Keratinocyte (primary cell): ENCODE measurements around the gene ZDHHC4. TPM values are rescaled to one million over a fixed set of nuclear protein-coding genes. Genes with fewer than 3 reads are reported as not detected.

Experiments used
- DNase-seq: peaks from one replicate; pipeline ENCODE4 v3.0.0-alpha.2; 2011; ENCODE audit warnings: low read depth, missing footprints, low spot score
- FAIRE-seq: peaks from 2 replicates; lab custom pipeline; 2011; peaks lifted over from hg19 to GRCh38; lab: Jason Lieb, UNC
- H2AFZ ChIP-seq: 2 replicates; pipeline ENCODE4 v1.6.0; 2012; ENCODE audit warnings: low read length, control low read depth, inconsistent platforms; ENCODE audit not compliant: control insufficient read depth
- H3K27ac ChIP-seq: 2 replicates; pipeline ENCODE4 v1.5.1; 2011; ENCODE audit warnings: low read length; ENCODE audit not compliant: control insufficient read depth, insufficient read depth
- H3K27me3 ChIP-seq: 3 replicates; pipeline ENCODE4 v1.6.0; 2011; ENCODE audit warnings: low read length; ENCODE audit not compliant: control insufficient read depth, insufficient read depth; ENCODE audit errors: extremely low read depth
- H3K36me3 ChIP-seq, 2 experiments: 2 replicates in 1 of 2; 3 replicates in 1 of 2; pipeline ENCODE4 v1.5.1; 2011; ENCODE audit warnings: low read length in 2 of 2, mild to moderate bottlenecking in 1 of 2; ENCODE audit not compliant: control insufficient read depth in 2 of 2, insufficient read depth in 2 of 2; ENCODE audit errors: extremely low read depth in 1 of 2
- H3K4me1 ChIP-seq: 3 replicates; pipeline ENCODE4 v1.5.1; 2011; ENCODE audit warnings: low read length; ENCODE audit not compliant: control insufficient read depth, insufficient read depth; ENCODE audit errors: extremely low read depth
- H3K4me2 ChIP-seq: 3 replicates; pipeline ENCODE4 v1.6.0; 2011; ENCODE audit warnings: low read depth, low read length; ENCODE audit not compliant: control insufficient read depth, insufficient read depth; ENCODE audit errors: extremely low read depth
- H3K4me3 ChIP-seq, 3 experiments: fragments of 200-600 bp in 1 of 3; sonication (generic) in 1 of 3; 2 replicates in 2 of 3; 3 replicates in 1 of 3; pipeline ENCODE4 v1.5.1; 2011 to 2016; ENCODE audit warnings: low read length in 3 of 3, mild to moderate bottlenecking in 3 of 3, control low read depth in 2 of 3, inconsistent platforms in 1 of 3, low read depth in 1 of 3, mixed read lengths in 1 of 3, mixed run types in 1 of 3, moderate library complexity in 1 of 3; ENCODE audit not compliant: control insufficient read depth in 2 of 3, insufficient read depth in 2 of 3; ENCODE audit errors: extremely low read depth in 1 of 3
- H3K79me2 ChIP-seq: 2 replicates; pipeline ENCODE4 v1.6.0; 2012; ENCODE audit warnings: low read length; ENCODE audit not compliant: control insufficient read depth, insufficient read depth
- H3K9ac ChIP-seq: 3 replicates; pipeline ENCODE4 v1.6.0; 2011; ENCODE audit warnings: low read length; ENCODE audit not compliant: control insufficient read depth, insufficient read depth; ENCODE audit errors: extremely low read depth
- H3K9me1 ChIP-seq: 3 replicates; pipeline ENCODE4 v1.6.0; 2011; ENCODE audit warnings: low read length; ENCODE audit not compliant: control insufficient read depth, insufficient read depth; ENCODE audit errors: extremely low read depth
- H3K9me3 ChIP-seq: 2 replicates; pipeline ENCODE4 v1.5.1; 2012; ENCODE audit warnings: low read depth, low read length; ENCODE audit not compliant: control insufficient read depth
- H4K20me1 ChIP-seq: 3 replicates; pipeline ENCODE4 v1.6.0; 2011; ENCODE audit warnings: low read length; ENCODE audit not compliant: control insufficient read depth, insufficient read depth; ENCODE audit errors: extremely low read depth
- EZH2 ChIP-seq: IDR thresholded peaks from one replicate; pipeline ENCODE4 v1.6.1; 2012; ENCODE audit warnings: inconsistent platforms, mild to moderate bottlenecking, low read length, moderate library complexity
- dilution Hi-C: fragments of 300-500 bp; cut with MboI; formaldehyde crosslinking; loops from one replicate; pipeline ENCODE4 v1.7.0; 2020; ENCODE audit warnings: low sequenced_read_pairs; ENCODE audit not compliant: extremely low pct_ligation_motif_present
- polyA plus RNA-seq, 5 experiments: library from polyadenylated mRNA; depleted of rRNA in 3 of 5; stranded (reverse) in 3 of 5; stranded (forward) in 1 of 5; unstranded in 1 of 5; fragments of >200 nt; gene quantifications; 1 replicate in 1 of 5; 2 replicates in 3 of 5; 3 replicates in 1 of 5; pipeline versions ENCODE4 v1.2.1 to v1.2.3, GENCODE V29; 2011 to 2012; ENCODE audit warnings: missing spikeins in 2 of 5, low read depth in 1 of 5, low replicate concordance in 1 of 5
- TF ChIP-seq, protein P1 (sequence below), 3 experiments: IDR thresholded peaks in 1 of 3; conservative IDR thresholded peaks in 1 of 3; optimal IDR thresholded peaks in 1 of 3; 2 replicates in 2 of 3; 3 replicates in 1 of 3; pipeline versions ENCODE3 to v1.5.1; 2011; ENCODE audit warnings: low read length in 3 of 3, mild to moderate bottlenecking in 3 of 3, moderate library complexity in 2 of 3, control low read depth in 1 of 3, inconsistent platforms in 1 of 3; ENCODE audit not compliant: insufficient read depth in 2 of 3; ENCODE audit errors: extremely low read depth in 1 of 3

ZDHHC4 gene
- polyA plus RNA-seq, 1 donor (not counting 4 experiments of a cell fraction or from before 2014, with no cell fraction given), result 50.7 TPM

DNA sequence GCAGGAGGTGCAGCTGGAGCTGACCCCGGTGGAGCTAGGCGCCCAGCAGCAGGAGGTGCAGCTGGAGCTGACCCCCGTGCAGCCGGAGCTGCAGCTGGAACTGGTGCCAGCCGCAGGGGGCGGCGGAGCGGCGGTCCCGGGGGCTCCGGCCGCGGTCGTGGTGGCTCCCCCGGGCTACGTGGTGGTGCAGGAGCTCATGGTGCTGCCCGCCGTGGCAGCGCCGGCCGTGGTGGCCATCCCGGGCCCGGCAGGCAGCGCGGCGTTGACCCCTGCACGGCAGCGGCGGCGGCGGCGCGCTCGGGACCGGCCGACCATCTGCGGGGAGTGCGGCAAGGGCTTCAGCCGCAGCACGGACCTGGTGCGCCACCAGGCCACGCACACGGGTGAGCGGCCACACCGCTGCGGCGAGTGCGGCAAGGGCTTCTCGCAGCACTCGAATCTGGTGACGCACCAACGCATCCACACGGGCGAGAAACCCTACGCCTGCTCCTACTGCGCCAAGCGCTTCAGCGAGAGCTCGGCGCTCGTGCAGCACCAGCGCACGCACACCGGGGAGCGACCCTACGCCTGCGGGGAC lies 45.0 kb downstream of the ZDHHC4 start:
- Histone ChIP-seq H3K27me3 (peaks cover 5% of the 10 kb centered on the region), H3K4me1 (no peaks in the 10 kb centered on the region), H3K9me3 (no peaks in the 10 kb centered on the region), H3K36me3 (no peaks in the 10 kb centered on the region), H3K4me2 (no peak overlapping the region), H3K9ac (no peak overlapping the region), H4K20me1 (peaks cover 3% of the 10 kb centered on the region), H2AFZ (no peak overlapping the region), H3K27ac (no peak overlapping the region), H3K79me2 (no peaks in the 10 kb centered on the region), H3K4me3 (no peak overlapping the region), H3K9me1 (no peaks in the 10 kb centered on the region)
- DNase-seq, result no peak
- dilution Hi-C loops, result no loop called here
- TF ChIP-seq EZH2, result no peak
- TF ChIP-seq, protein P1, sequence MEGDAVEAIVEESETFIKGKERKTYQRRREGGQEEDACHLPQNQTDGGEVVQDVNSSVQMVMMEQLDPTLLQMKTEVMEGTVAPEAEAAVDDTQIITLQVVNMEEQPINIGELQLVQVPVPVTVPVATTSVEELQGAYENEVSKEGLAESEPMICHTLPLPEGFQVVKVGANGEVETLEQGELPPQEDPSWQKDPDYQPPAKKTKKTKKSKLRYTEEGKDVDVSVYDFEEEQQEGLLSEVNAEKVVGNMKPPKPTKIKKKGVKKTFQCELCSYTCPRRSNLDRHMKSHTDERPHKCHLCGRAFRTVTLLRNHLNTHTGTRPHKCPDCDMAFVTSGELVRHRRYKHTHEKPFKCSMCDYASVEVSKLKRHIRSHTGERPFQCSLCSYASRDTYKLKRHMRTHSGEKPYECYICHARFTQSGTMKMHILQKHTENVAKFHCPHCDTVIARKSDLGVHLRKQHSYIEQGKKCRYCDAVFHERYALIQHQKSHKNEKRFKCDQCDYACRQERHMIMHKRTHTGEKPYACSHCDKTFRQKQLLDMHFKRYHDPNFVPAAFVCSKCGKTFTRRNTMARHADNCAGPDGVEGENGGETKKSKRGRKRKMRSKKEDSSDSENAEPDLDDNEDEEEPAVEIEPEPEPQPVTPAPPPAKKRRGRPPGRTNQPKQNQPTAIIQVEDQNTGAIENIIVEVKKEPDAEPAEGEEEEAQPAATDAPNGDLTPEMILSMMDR (optimal IDR thresholded peaks at IDR 0.05 in 1 of 3, IDR thresholded peaks at IDR 0.05 in 1 of 3, conservative IDR thresholded peaks at IDR 0.05 in 1 of 3; ENCODE audit: extremely low read depth in 1 of 3, insufficient read depth in 2 of 3, low read length in 3 of 3), result no peak
- FAIRE-seq, result no peak

DNA sequence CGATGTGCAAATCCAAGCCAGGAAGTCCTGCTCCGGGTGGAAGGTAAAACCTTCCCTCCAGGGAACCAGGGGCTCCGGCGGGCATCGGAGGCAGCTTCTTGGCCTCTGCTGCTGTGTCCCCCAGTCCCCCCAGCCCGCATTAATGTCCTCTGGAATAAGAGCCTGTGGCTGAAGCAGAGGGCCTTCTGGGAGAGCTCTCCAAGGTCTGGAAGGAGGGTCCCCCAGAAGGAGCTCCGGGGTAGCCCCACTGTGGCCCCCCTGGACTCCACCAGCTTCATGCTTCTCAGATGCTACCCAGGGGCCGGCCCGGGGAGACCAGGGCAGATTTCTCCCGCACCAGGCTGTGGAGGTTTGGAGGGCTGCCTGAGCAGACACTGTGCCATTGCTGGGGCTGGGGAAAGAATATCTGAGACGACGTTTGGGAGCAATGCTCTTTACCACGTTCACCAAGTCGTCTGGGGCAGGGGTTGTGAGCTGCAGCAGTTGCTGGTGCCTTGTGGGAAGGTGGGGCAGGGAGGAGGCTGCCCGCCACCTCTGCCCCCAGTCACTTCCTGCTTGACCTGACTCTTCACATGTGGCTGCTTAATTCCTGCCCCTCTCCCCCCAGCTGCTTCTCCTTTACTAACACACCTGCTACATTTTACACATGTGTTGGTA lies 46.5 kb downstream of the ZDHHC4 start:
- peaks cover 3% of the 10 kb centered on the region for H4K20me1 ChIP-seq
- H2AFZ ChIP-seq, result no peak overlapping the region
- no peak overlapping the region for H3K4me3 ChIP-seq
- TF ChIP-seq, protein P1 (optimal IDR thresholded peaks at IDR 0.05 in 1 of 3, IDR thresholded peaks at IDR 0.05 in 1 of 3, conservative IDR thresholded peaks at IDR 0.05 in 1 of 3; ENCODE audit: extremely low read depth in 1 of 3, insufficient read depth in 2 of 3, low read length in 3 of 3), result no peak
- no peak for TF ChIP-seq EZH2
- H3K27me3 ChIP-seq, result no peaks in the 10 kb centered on the region
- no peak overlapping the region for H3K27ac ChIP-seq
- H3K9me1 ChIP-seq, result no peaks in the 10 kb centered on the region
- dilution Hi-C loops, result no loop called here
- H3K4me1 ChIP-seq, result peaks cover 6% of the 10 kb centered on the region
- H3K4me2 ChIP-seq, result no peak overlapping the region
- no peak for FAIRE-seq
- no peak overlapping the region for H3K9ac ChIP-seq
- no peaks in the 10 kb centered on the region for H3K79me2 ChIP-seq
- no peak for DNase-seq
- no peaks in the 10 kb centered on the region for H3K9me3 ChIP-seq
- no peaks in the 10 kb centered on the region for H3K36me3 ChIP-seq
